ENCODE data around the gene ANKRD55. TPM values are rescaled to one million over a fixed set of nuclear protein-coding genes. Genes with fewer than 3 reads are reported as not detected.

Gene ANKRD55
- total and polyA plus RNA-seq, 2 donors (not counting 3 experiments of a cell fraction or from before 2014, with no cell fraction given), result 1.4 to 2.1 TPM

- no peaks in the 10 kb centered on the region for H3K9me1 ChIP-seq (replicated peaks; ENCODE audit: control insufficient read depth, extremely low read depth, insufficient read depth, low read length)
- ChIA-PET CTCF (interaction anchor here (2.2 kb wide), 1 partner anchor 14 kb away, joined by 7 read pairs; no protein-coding TSS in a partner anchor), POLR2A (no interaction called here)
- no peak overlapping the region for H3K27ac ChIP-seq (ENCODE audit: insufficient read depth, low read depth, low read length)
- dilution Hi-C loops (cut with MboI; ENCODE audit: extremely low pct_ligation_motif_present, low sequenced_read_pairs), result no loop called here
- BruUV-seq (replicated peaks), result no TSS peak
- H4K20me1 ChIP-seq (replicated peaks; ENCODE audit: control insufficient read depth, extremely low read depth, insufficient read depth, low read length), result no peaks in the 10 kb centered on the region
- intact Hi-C loops (cut with micrococcal nuclease), result no loop called here
- H2AFZ ChIP-seq (ENCODE audit: low read depth, low read length), result no peak overlapping the region
- H3K36me3 ChIP-seq (ENCODE audit: control insufficient read depth in 2 of 2, extremely low read depth in 1 of 2, insufficient read depth in 2 of 2, low read length in 2 of 2), result no peaks in the 10 kb centered on the region
- H3K27me3 ChIP-seq (ENCODE audit: control insufficient read depth in 2 of 2, insufficient read depth in 2 of 2, low read length in 2 of 2), result no peaks in the 10 kb centered on the region
- no peaks in the 10 kb centered on the region for H3K4me1 ChIP-seq (ENCODE audit: control insufficient read depth, extremely low read depth, insufficient read depth, low read length)
- no peak overlapping the region for H3K4me3 ChIP-seq (replicated peaks in 1 of 3; ENCODE audit: insufficient read depth in 1 of 3, low read depth in 1 of 3, low read length in 3 of 3)
- no peaks in the 10 kb centered on the region for H3K79me2 ChIP-seq (ENCODE audit: control insufficient read depth, insufficient read depth, low read length)
- no peaks in the 10 kb centered on the region for H3K9me3 ChIP-seq (replicated peaks; ENCODE audit: control insufficient read depth, insufficient read depth, low read length)
- FAIRE-seq, result no peak
- DNase-seq (ENCODE audit: low read depth, low spot score), result no peak
- H3K9ac ChIP-seq (replicated peaks; ENCODE audit: extremely low read depth, insufficient read depth, low read length), result no peak overlapping the region
- TF ChIP-seq MYC (IDR thresholded peaks at IDR 0.05; ENCODE audit: low read depth, low read length), result no peak
- TF ChIP-seq CTCF (IDR thresholded peaks at IDR 0.05; ENCODE audit: extremely low read depth in 1 of 2, insufficient read depth in 1 of 2, low read depth in 1 of 2, low read length in 2 of 2), result no peak
- no peak for TF ChIP-seq EZH2 (IDR thresholded peaks at IDR 0.05; ENCODE audit: borderline replicate concordance, low read depth, low read length, severe bottlenecking)
- TF ChIP-seq JUN (IDR thresholded peaks at IDR 0.05; ENCODE audit: borderline replicate concordance, insufficient read depth, insufficient read length, low read depth), result no peak
- no peak for TF ChIP-seq MAX (IDR thresholded peaks at IDR 0.05; ENCODE audit: insufficient read depth, insufficient read length)
- no peak for TF ChIP-seq POLR2AphosphoS5 (IDR thresholded peaks at IDR 0.05; ENCODE audit: insufficient read depth, low read depth, low read length)
- H3K4me2 ChIP-seq (ENCODE audit: insufficient read depth, low read length), result no peak overlapping the region
Measured at GRCh38 chr5:56147106-56147505, 86.0 kb downstream of the ANKRD55 start.

Measured in endothelial cell of umbilical vein (primary cell).